ENCODE data around the gene ZBTB47.

Gene ZBTB47

GRCh38 chr3:42685891-42686820, 32.7 kb downstream of the ZBTB47 start:
- DNase-seq: no peak

GRCh38 chr3:42686832-42687650, 33.5 kb downstream of the ZBTB47 start:
- no peak for DNase-seq

GRCh38 chr3:42688016-42688415, 34.5 kb downstream of the ZBTB47 start:
- DNase-seq: no peak

- DNase-seq: no peak
Observed at GRCh38 chr3:42688487-42689420, 35.3 kb downstream of the ZBTB47 start.

GRCh38 chr3:42689421-42690014, 36.0 kb downstream of the ZBTB47 start:
- no peak for DNase-seq

GRCh38 chr3:42690191-42690590, 36.7 kb downstream of the ZBTB47 start:
- DNase-seq: no peak

GRCh38 chr3:42690766-42691680, 37.5 kb downstream of the ZBTB47 start:
- DNase-seq: no peak

GRCh38 chr3:42691816-42692666, 38.5 kb downstream of the ZBTB47 start:
- no peak for DNase-seq

GRCh38 chr3:42692667-42693529, 39.4 kb downstream of the ZBTB47 start:
- no peak for DNase-seq

GRCh38 chr3:42693530-42693930, 40.0 kb downstream of the ZBTB47 start:
- no peak for DNase-seq

GRCh38 chr3:42694366-42694765, 40.9 kb downstream of the ZBTB47 start:
- no peak for DNase-seq

GRCh38 chr3:42696356-42697288, 43.1 kb downstream of the ZBTB47 start:
- DNase-seq: no peak

GRCh38 chr3:42697289-42698051, 44.0 kb downstream of the ZBTB47 start:
- no peak for DNase-seq

- no peak for DNase-seq
Observed at GRCh38 chr3:42698216-42698910, 44.9 kb downstream of the ZBTB47 start.

GRCh38 chr3:42698911-42699230, 45.4 kb downstream of the ZBTB47 start:
- DNase-seq: no peak

- no peak for DNase-seq
Observed at GRCh38 chr3:42699511-42699971, 46.0 kb downstream of the ZBTB47 start.
